Ovary (tissue), 10 donors: ENCODE data around the gene CTBP1. TPM values are rescaled to one million over a fixed set of nuclear protein-coding genes. Genes with fewer than 3 reads are reported as not detected.
A peak's percentile ranks its signal among the peaks of the same experiment; 100 is the strongest.

Experiments used
- DNase-seq, 5 donors: peaks; one replicate each; pipeline ENCODE4 v3.0.0-alpha.2; 2019 to 2020
- H3K27ac ChIP-seq, 2 donors: fragments of 200-600 bp; one replicate each; pipeline versions ENCODE4 v1.5.1 to v1.8.0; 2019 to 2022
- H3K27me3 ChIP-seq: fragments of 200-600 bp; one replicate; pipeline ENCODE4 v1.8.0; 2022
- H3K36me3 ChIP-seq: fragments of 200-600 bp; sonication (generic); one replicate; pipeline ENCODE4 v1.5.1; 2019
- H3K4me1 ChIP-seq: one replicate; pipeline ENCODE4 v1.8.1; 2013; ENCODE audit warnings: mild to moderate bottlenecking, moderate library complexity; ENCODE audit not compliant: insufficient read depth
- H3K4me3 ChIP-seq: fragments of 200-600 bp; sonication (generic); one replicate; pipeline ENCODE4 v1.5.1; 2017
- H3K9me3 ChIP-seq, 2 donors: fragments of 200-600 bp in 1 of 2; sonication (generic) in 1 of 2; one replicate each; pipeline versions ENCODE4 v1.5.1 to v1.8.1; 2013 to 2019; ENCODE audit warnings: mild to moderate bottlenecking in 1 of 2, moderate library complexity in 1 of 2
- CTCF ChIP-seq, 3 donors: fragments of 450-650 bp in 2 of 3; fragments of 200-600 bp in 1 of 3; IDR thresholded peaks; one replicate each; pipeline versions ENCODE4 v1.5.1 to v1.8.0; 2016 to 2022; ENCODE audit warnings: antibody characterized with exemption in 3 of 3, mild to moderate bottlenecking in 1 of 3
- EP300 ChIP-seq: sonication (generic); formaldehyde crosslinking; IDR thresholded peaks from one replicate; pipeline ENCODE4 v1.6.1; 2017; ENCODE audit warnings: antibody characterized with exemption
- POLR2A ChIP-seq: fragments of 450-650 bp; IDR thresholded peaks from one replicate; pipeline ENCODE4 v1.6.1; 2017; ENCODE audit warnings: antibody characterized with exemption, mild to moderate bottlenecking, moderate library complexity
- WGBS, 3 donors: extraction: QIAGEN DNeasy Blood & Tissue Kit in 1 of 3; methylation state at CpG; one replicate each; pipeline versions ENCODE4 v1.1.5 to v1.1.7; 2013 to 2017; 5-methylcytosine and 5-hydroxymethylcytosine counted together
- intact Hi-C, 4 donors: fragments of 100-400 bp; cut with DNase I; formaldehyde crosslinking; loops; one replicate each; pipeline versions ENCODE4 v1.11.0 to v1.15.1; 2022 to 2023
- long read RNA-seq, 3 donors: library from polyadenylated mRNA in 2 of 3; unstranded in 2 of 3; transcript quantifications; one replicate each; pipeline ENCODE4 v2.0.0 and lab custom pipeline, GENCODE V29; 2021 to 2026
- polyA plus RNA-seq, 2 donors: library from polyadenylated mRNA; stranded (reverse); fragments of 200-250 nt in 1 of 2; fragments of 350-450 nt in 1 of 2; fragmentation: Illumina TruSeq in 1 of 2; extraction: RNeasy Lipid Tissue Mini Kit (QIAGEN cat#74804) in 1 of 2; gene quantifications; one replicate each; pipeline ENCODE4 v1.2.3, GENCODE V29; 2013 to 2014
- total RNA-seq, 7 donors: library from RNA; depleted of rRNA in 2 of 7; stranded (reverse); fragments of >200 nt in 2 of 7; fragmentation: NEBNext Ultra II Directional in 3 of 7; extraction: Animal tissue kit (Norgen Biotek cat#: 25700) in 3 of 7; gene quantifications; one replicate each; pipeline versions ENCODE4 v1.1.0 to v1.2.4, GENCODE V29; 2016 to 2023
- donor health status: DM: no; HTN: no; CAD: no; lungs with moderate emphysema.
- donor health status: DM: no; HTN: no; CAD: no.
- donor health status: Bipolar disorder and iron deficiency.
- donor health status: DM: yes; HTN: yes; CAD: no.
- donor health status: DM: no; HTN: no; CAD: no.
- donor health status: DM: yes; HTN: yes; CAD: no.

Gene CTBP1
- total RNA-seq, result 100 to 1,000 TPM in 6 of 7 donors, 10 to 100 TPM in 1; 89.5 to 231 (median 154) TPM
- polyA plus RNA-seq, result 100 to 1,000 TPM in 1 of 2 donors, 10 to 100 TPM in 1; 45.7 to 124 TPM
- long read RNA-seq, donor 1, partial matches to known transcripts, result 79 of 205 reads
- long read RNA-seq, donor 1, other reads (novel, unspliced or antisense), result 121 of 205 reads
- long read RNA-seq, donor 2, transcript CTBP1-203 (10 exons, 2,467 nt), result major isoform, 6 of 16 reads
- long read RNA-seq, donor 2, partial matches to known transcripts, result 0 of 16 reads
- long read RNA-seq, donor 2, other reads (novel, unspliced or antisense), result 5 of 16 reads
- long read RNA-seq, donor 3, transcript CTBP1-203 (10 exons, 2,467 nt), result major isoform, 205 of 591 reads
- long read RNA-seq, donor 3, transcript CTBP1-201 (9 exons, 2,297 nt), result minor isoform, 74 of 591 reads
- long read RNA-seq, donor 3, partial matches to known transcripts, result 29 of 591 reads
- long read RNA-seq, donor 3, other reads (novel, unspliced or antisense), result 278 of 591 reads

GRCh38 chr4:1248245-1249147, at the start of gene CTBP1:
CTBP1 (minus strand) TSS chr4:1249130; CDS start chr4:1241331, 7,799 bp downstream.
- TF ChIP-seq POLR2A, result peak; percentile 59
- TF ChIP-seq CTCF (IDR thresholded peaks at IDR 0.05), result peak in 1 of 3 donors; percentile 15
- no peak for TF ChIP-seq EP300
- Histone ChIP-seq H3K4me3 (peak within 1 kb of the TSS; percentile 87), H3K9me3 (no peaks in the 10 kb centered on the region), H3K27ac (peak within 1 kb of the TSS; percentile 96 to 98), H3K36me3 (no peaks in the 10 kb centered on the region), H3K27me3 (no peaks in the 10 kb centered on the region), H3K4me1 (peaks cover 43% of the 10 kb centered on the region)
- 0% methylated on average over 40 to 162 of the region's 163 CpGs for WGBS, 3 donors
- intact Hi-C loops, result loop anchor here (1.0 to 5.0 kb wide), 6 partner anchors 36 to 99 kb away; partner anchors contain the start of genes UVSSA (in 3 of the 4), MAEA (in 1 of the 4) and SPON2 (in 1 of the 4)
- peak; percentile 80 to 90 (median 86) for DNase-seq

GRCh38 chr4:1298461-1298860, 49.5 kb upstream of the CTBP1 start:
- H3K27ac ChIP-seq, result no peak overlapping the region
- no peaks in the 10 kb centered on the region for H3K27me3 ChIP-seq
- H3K36me3 ChIP-seq, result no peaks in the 10 kb centered on the region
- intact Hi-C loops, result no loop called here
- 88 to 94% (median 91%) methylated on average over 7 of the region's 7 CpGs for WGBS, 3 donors
- no peak for DNase-seq
- no peak overlapping the region for H3K4me3 ChIP-seq
- TF ChIP-seq EP300 (no peak), POLR2A (no peak), CTCF (IDR thresholded peaks at IDR 0.05) (no peak)
- no peaks in the 10 kb centered on the region for H3K9me3 ChIP-seq
- peaks cover 19% of the 10 kb centered on the region for H3K4me1 ChIP-seq

GRCh38 chr4:1297456-1298325, 48.8 kb upstream of the CTBP1 start:
- 77 to 91% (median 91%) methylated on average over 32 of the region's 32 CpGs for WGBS, 3 donors

More at GRCh38 chr4:1297456-1298325, 48.8 kb upstream of the CTBP1 start:
- Histone ChIP-seq H3K9me3 (no peaks in the 10 kb centered on the region), H3K27ac (no peak overlapping the region), H3K4me3 (no peak overlapping the region), H3K27me3 (no peaks in the 10 kb centered on the region), H3K36me3 (no peaks in the 10 kb centered on the region), H3K4me1 (peaks cover 20% of the 10 kb centered on the region)
- no peak for DNase-seq
- TF ChIP-seq CTCF (IDR thresholded peaks at IDR 0.05), result no peak
- TF ChIP-seq POLR2A, result no peak
- TF ChIP-seq EP300, result no peak
- intact Hi-C loops, result no loop called here
